ENCODE results near the gene NAIF1.

DNA sequence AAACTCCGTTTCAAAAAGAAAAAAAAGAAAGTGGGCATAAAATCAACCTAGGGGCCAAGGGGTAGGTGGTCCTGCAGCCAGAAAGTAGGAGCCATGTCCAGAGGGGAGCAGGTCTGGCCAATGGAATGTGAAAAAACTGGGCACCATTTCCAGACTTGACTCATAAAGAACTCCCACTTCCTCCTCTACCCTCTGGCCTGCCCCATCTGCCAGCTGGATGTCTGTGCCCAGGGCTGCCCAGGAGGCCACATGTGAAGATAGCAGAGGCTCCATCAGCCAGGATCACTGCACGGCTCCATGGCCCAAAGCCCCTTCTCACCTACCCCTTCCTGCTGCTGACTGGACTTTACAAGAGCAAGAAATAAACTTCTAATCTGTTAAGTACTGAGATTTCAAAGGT lies 44.2 kb downstream of the NAIF1 start:
- TF ChIP-seq, protein P1, sequence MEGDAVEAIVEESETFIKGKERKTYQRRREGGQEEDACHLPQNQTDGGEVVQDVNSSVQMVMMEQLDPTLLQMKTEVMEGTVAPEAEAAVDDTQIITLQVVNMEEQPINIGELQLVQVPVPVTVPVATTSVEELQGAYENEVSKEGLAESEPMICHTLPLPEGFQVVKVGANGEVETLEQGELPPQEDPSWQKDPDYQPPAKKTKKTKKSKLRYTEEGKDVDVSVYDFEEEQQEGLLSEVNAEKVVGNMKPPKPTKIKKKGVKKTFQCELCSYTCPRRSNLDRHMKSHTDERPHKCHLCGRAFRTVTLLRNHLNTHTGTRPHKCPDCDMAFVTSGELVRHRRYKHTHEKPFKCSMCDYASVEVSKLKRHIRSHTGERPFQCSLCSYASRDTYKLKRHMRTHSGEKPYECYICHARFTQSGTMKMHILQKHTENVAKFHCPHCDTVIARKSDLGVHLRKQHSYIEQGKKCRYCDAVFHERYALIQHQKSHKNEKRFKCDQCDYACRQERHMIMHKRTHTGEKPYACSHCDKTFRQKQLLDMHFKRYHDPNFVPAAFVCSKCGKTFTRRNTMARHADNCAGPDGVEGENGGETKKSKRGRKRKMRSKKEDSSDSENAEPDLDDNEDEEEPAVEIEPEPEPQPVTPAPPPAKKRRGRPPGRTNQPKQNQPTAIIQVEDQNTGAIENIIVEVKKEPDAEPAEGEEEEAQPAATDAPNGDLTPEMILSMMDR (IDR thresholded peaks at IDR 0.05): no peak
- TF ChIP-seq EP300 (IDR thresholded peaks at IDR 0.05): no peak
- no peak for TF ChIP-seq POLR2A (IDR thresholded peaks at IDR 0.05)
- TF ChIP-seq POLR2AphosphoS5 (IDR thresholded peaks at IDR 0.05): no peak

Measured in sigmoid colon (tissue), 4 donors.